ENCODE measurements around the gene TRMT2A. TPM values are rescaled to one million over a fixed set of nuclear protein-coding genes. Genes with fewer than 3 reads are reported as not detected.
A peak's percentile ranks its signal among the peaks of the same experiment; 100 is the strongest.

The TRMT2A gene
- total RNA-seq, 1 experiment from 2014 or later: 43.4 TPM

DNA sequence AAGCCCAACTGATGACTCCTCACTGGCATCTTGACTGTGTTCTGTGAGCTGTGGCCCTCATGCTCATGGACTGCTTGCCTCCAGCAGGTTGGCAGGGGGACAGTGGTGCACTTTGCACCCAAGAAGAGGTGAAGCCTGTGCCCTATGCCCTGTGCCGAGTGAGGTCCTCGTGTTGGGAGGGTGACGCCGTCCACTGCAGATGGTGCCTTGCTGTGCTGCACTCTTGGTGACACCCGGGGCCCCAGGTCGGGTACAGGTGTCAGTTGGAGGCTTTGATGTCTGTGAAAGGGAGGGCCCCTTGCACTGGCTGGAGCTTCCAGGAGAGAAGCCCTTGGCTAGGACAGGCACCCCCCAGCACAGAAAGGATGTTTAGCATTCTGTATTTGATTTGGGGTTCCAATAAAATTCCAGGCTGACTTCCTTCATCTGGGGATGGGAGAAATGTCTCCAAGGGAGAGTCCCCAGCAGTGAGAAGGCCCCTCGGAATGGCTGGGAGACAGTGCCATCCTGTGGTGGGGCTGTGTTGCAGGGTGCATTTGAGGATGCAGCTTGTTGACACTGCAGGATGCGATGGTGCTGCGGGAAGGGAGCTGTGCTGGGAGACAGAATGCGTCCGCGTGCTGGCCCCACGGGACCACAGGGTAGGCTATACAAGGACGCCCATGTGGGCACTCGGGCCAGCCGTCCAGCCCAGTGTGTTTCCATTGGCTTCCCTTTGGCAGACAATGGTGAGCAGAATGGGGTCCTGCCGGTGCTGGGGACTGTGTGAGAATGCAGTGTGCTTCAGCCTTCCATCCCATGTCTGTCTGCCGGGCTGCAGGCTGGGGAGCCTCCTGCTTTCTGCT lies 12.1 kb upstream of the TRMT2A start:
- DNase-seq: peak; percentile 36

DNA sequence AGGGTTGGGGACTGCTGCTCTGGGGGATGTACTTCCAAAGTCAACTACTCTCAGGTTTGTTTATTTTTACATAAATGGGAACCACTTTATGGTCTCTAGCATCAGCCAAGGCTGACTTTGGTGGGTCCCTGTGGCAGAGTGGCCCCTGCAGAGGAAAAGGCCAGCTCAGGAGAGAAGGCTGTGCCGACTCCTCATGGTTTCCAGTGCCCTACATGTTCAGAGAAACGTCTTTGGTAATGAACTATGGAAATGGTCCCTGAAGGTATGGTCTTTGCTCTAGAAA lies 11.5 kb upstream of the TRMT2A start:
- Histone ChIP-seq H3K27me3 (no peaks in the 10 kb centered on the region), H3K36me3 (peaks cover 41% of the 10 kb centered on the region)
- no peak for DNase-seq

More for the DNA sequence above, 12.1 kb upstream of the TRMT2A start:
- H3K36me3 ChIP-seq: peaks cover 35% of the 10 kb centered on the region
- no peaks in the 10 kb centered on the region for H3K27me3 ChIP-seq
- no peaks in the 10 kb centered on the region for H3K9me3 ChIP-seq
- H3K4me3 ChIP-seq: no peak overlapping the region

DNA sequence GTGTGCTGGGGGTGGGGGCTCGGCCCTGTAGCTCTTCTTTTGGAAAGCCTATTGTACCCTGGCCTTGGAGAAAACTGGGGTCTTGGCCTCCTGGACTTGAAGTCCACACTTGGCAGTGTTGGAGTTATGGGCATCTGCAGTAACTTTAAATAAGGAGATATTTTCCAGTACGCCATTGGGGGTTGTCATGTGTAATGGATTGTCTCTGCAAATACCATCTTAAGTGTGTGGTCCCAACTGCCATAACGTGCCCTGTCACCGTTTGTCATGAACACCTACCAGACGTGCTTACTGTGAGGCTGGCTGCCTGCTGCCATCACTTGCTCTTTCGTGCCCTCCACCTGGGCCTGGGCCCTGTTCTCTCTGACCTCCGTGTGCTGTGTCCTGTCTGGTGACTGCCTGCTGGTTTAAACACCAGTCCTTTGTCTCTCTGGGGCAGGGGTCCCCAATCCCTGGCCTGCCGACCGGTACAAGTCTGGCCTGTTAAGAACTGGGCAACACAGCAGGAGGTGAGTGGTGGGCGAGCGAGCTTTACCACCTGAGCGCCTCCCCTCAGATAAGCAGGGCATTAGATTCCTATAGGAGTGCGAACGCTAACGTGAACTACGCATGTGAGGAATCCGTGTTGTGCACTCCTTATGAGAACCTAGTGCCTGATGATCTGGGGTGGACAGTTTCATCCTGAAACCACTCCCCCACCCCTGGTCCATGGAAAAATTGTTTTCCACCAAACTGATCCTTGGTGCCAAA lies 11.0 kb upstream of the TRMT2A start:
- no peak overlapping the region for H3K4me3 ChIP-seq
- no peaks in the 10 kb centered on the region for H3K27me3 ChIP-seq
- no peak for DNase-seq
- H3K9me3 ChIP-seq: no peaks in the 10 kb centered on the region
- H3K36me3 ChIP-seq: peaks cover 43% of the 10 kb centered on the region

More for the DNA sequence above, 11.5 kb upstream of the TRMT2A start:
- Histone ChIP-seq H3K9me3 (no peaks in the 10 kb centered on the region), H3K4me3 (no peak overlapping the region)

DNA sequence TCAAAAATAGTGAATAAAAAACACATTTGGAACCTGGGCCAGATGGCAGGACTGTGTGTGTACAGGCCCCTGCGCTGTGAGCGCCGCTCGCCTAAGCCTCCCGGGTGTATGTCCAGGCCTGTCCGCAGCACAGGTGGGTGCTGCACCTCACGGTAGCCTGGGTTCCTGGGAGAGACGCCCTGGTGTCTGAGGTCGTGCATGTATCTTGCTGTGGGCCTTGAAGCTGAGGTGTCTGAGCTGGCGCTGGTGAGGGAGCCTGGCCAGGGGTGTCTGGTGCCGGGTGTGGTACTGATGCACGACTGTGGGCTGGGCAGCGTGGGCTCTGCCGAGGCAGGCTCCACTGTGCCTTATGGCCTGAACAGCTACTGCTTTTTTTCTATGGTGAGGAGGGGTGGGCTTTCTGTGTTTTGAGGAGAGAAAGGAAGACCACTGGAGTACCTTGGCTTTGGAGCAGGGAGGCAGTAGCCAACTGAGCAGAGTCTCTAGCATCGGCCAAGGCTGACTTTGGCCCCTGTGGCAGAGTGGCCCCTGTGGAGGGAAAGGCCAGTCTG lies 10.4 kb upstream of the TRMT2A start:
- DNase-seq: no peak
- Histone ChIP-seq H3K27me3 (no peaks in the 10 kb centered on the region), H3K36me3 (peaks cover 44% of the 10 kb centered on the region)

DNA sequence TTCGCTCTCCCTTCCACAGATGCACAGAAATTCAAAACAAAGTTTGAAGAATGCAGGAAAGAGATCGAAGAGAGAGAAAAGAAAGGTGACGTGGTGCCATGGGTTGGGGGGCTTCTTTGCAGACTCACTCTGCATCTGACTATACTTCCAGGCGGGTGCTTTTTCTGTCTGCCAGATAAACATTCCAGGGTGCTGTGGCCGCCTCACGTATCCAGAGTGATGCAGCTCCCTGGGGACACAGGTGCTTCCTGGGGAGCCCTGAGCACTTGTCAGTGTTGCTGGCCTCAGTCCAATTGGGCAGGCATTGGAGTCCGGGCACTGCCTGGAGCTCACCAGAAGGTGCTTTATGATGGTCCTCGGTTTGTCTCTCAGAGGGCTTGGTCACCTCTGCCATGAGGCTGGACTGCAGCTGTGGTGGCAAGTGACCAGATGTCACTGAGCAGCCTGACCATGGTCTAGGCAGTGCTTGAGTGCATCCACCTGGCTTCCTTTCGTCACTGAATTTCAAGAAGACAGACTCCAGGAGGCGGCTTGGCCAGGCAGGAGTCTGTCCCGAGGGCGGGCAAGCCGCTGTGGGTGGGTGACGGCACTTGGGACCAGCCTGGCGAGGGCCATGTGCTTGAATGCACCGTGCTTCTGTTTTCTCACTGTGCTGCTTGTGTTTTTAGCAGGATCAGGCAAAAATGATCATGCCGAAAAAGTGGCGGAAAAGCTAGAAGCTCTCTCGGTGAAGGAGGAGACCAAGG lies 9.4 kb upstream of the TRMT2A start:
- no peak for DNase-seq

More for the DNA sequence above, 10.4 kb upstream of the TRMT2A start:
- no peaks in the 10 kb centered on the region for H3K9me3 ChIP-seq
- no peak overlapping the region for H3K4me3 ChIP-seq

DNA sequence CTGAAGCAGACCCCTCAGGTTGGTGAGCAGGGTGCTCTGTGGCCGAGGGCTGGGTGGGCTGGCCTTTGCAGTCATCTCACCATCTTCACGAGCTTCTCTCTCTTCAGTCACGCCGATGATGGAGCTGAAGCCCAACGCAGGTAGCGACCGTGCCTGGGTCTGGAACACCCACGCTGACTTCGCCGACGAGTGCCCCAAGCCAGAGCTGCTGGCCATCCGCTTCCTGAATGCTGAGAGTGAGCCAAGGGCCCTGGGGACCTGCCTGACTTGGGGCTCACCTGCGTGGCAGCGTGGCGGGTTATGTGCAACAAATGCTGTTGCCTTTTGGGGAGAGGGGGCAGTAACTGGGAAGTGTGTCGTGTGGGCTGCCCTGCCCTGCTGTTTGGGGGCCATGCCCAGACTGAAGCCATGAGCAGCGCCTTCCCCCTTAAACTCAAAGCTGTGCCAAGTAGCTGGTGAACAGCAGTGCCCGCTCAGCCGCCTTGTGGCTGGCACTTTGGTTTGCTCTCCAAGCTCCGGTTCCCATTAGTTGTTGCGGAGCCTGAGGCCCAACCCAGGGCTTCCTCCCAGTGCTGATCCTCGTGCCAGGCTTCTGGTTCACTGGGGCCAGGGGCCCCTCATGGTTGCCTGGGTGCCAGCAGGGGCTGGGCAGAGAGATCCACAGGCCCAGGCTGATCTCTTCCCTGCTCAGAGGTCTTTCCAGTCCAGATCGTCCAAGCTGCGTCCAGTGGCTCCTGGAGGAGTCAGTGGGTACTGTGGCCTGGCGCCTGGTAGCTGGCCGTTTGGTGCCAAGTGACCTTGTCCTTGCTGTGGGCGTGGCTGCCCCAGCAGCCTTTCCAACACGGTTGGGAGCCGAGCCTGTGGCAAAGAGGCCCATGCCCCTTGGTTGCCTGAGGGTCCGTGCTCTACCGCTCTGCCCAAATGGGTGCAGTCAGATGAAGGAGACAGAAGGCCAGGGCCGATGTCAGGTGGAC lies 8.5 kb upstream of the TRMT2A start:
- Histone ChIP-seq H3K4me3 (no peak overlapping the region), H3K36me3 (peaks cover 61% of the 10 kb centered on the region), H3K27me3 (no peaks in the 10 kb centered on the region), H3K9me3 (no peaks in the 10 kb centered on the region)
- no peak for DNase-seq

More for the DNA sequence above, 9.4 kb upstream of the TRMT2A start:
- no peak overlapping the region for H3K4me3 ChIP-seq
- H3K36me3 ChIP-seq: peaks cover 53% of the 10 kb centered on the region
- no peaks in the 10 kb centered on the region for H3K9me3 ChIP-seq
- no peaks in the 10 kb centered on the region for H3K27me3 ChIP-seq

DNA sequence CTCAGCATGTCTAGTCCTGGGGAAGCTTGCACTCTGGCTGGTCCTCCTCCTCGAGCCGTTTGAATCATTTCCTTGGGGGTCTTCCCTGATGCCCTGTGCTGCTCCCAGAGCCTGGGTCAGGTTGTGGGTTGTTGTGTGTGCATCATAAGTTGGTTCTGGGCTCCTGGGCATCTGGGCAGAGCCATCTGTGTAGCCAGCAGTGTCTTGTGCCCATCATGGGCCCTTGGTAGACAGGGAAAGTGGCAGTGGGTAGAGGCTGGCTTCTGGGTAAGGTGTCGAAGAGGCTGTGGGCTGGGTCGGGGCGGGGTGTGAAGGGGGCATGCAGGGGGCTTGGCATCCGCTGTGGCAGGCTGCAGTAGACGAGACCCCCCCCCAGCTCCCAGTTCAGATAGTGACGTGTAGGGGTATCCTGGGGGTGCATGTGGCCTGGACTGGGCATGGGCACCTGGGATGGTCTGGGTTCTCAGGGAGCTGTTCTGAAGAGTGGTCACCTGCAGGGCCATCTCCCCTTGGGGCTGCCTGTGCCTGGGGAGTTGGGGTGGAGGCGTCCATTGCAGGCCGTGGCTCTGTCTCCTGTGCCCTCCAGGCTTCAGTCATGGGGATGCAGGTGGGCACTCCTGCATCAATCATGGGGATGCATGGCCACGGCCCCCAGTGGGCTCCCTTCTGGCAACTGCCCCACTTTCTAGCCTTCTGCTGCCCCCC lies 7.2 kb upstream of the TRMT2A start:
- no peak for DNase-seq
- peaks cover 74% of the 10 kb centered on the region for H3K36me3 ChIP-seq

DNA sequence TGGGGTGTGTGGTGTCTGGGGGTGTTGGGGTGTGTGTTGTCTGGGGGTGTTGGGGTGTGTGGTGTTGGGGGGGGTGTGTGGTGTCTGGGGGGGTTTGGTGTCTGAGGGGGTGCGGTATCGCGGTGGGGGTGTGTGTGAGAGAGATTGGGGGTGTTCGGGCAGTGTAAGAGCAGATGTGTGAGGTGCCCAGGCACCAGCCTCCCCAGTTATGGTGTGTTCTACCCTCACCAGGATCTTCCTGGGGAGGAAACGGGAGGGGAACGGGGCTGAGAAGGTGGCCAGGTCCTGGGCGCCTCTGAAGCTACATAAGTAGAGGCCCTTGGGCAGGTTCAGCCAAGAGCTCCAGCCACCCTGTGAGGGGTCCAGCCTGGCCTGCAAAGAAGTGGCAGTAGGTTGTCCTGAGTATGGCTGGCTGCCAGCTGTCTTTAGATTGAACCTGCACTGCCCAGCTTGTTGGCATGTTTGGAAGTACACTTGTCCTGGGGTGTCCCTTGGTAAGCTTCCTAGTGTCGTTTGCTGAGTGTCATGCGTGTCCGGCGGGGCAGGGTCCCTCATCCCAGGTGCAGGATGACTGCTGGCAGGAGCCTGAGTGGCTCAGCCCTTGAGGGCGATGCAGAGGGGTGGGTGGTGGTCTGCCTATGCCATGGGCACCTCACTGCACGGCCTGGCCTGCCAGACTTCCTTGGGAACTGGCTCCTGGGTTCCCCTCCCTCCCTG lies 6.5 kb upstream of the TRMT2A start:
- peaks cover 81% of the 10 kb centered on the region for H3K36me3 ChIP-seq
- no peak for DNase-seq
- H3K9me3 ChIP-seq: no peaks in the 10 kb centered on the region
- no peak overlapping the region for H3K4me3 ChIP-seq
- no peaks in the 10 kb centered on the region for H3K27me3 ChIP-seq

More for the DNA sequence above, 7.2 kb upstream of the TRMT2A start:
- no peaks in the 10 kb centered on the region for H3K27me3 ChIP-seq
- no peaks in the 10 kb centered on the region for H3K9me3 ChIP-seq
- no peak overlapping the region for H3K4me3 ChIP-seq

DNA sequence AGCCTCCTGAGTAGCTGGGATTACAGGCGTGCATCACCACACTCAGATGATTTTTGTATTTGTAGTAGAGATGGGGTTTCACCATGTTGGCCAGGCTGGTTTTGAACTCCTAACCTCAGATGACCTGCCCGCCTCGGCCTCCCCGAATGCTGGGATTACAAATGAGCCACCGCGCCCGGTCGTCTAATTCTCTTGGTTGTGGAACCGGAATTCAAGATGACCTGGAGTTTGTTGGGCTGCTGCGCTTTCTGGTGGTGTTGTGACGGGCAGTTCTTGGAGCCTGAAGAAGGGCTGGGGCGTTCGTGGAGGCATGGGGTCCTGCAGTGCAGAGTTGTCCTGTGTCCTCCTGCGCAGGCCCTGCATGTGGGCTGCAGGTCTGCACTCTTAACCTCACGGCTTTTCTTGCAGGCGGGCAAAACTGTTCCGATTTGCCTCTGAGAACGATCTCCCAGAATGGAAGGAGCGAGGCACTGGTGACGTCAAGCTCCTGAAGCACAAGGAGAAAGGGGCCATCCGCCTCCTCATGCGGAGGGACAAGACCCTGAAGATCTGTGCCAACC lies 4.9 kb upstream of the TRMT2A start:
- H3K4me3 ChIP-seq: no peak overlapping the region
- no peaks in the 10 kb centered on the region for H3K9me3 ChIP-seq
- peaks cover 80% of the 10 kb centered on the region for H3K36me3 ChIP-seq
- no peaks in the 10 kb centered on the region for H3K27me3 ChIP-seq
- DNase-seq: no peak

DNA sequence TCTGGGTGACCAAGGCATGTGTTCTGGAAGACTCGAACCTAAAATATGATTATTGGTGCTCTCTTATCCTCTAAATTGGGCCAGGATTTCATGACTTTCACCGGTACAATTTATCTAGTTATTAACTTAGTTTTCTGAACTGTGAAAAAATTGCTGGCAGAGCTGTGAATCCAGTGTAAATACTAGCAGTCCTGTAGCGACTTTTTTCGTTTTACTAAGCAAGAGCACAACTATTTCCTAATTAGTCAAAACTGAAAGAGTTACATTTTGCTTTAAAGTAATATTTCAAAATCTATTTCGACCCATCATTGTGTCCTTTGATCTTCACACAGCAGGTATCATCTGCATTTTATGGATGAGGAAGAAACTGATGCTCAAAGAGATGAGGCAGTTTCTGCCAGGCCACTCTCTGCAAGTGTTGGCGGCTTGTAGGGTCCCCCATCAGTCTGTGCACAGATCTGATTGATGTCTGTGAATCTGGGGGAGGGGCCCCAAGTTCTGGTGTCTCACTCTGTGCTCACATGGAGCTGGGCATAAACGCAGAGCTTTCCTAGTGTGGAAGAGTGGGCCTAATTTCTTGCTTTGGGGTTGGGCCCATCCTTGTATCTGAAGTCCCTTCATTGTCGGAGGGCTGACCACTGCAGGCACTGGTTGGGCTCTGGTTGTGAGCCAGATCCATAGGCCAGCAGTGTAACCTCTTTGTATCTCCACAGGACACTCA lies 1.4 kb upstream of the TRMT2A start:
- H3K27me3 ChIP-seq: no peaks in the 10 kb centered on the region
- DNase-seq: no peak
- H3K4me3 ChIP-seq: peak overlapping the region; percentile 97
- H3K9me3 ChIP-seq: no peaks in the 10 kb centered on the region
- peaks cover 77% of the 10 kb centered on the region for H3K36me3 ChIP-seq

DNA sequence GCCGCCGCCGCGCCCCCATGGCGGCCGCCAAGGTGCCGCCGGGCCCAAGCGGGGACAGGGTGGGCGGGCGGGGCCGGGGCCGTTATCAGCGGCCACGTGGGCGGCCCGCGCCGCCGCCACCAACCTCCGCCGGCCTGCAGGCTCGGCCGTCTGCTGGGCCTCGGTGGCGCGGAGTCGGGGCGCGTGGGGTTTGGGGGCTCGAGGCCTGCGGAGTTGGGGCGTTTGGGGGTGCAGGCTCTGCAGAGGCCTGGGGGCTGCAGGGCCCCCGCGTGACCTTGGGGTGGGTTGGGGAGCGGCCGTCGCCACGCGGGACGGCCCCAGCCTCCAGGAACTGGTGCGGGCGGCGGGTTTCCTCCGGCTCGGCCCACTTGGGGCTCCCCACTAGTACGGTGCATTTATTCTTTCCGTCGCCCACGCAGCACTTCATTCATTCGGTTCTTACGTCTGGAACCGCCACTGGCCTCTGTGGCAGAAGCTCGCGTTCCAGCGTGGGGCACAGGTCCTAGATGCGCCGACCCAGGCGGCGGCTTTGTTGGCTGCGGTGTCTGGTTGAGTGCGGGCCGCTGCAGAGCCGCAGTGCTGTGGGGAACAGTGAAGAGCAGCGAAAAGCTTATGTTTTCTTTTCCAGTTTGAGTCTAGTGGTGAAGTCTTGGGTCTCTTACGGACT lies 740 bp upstream of the TRMT2A start:
- DNase-seq: peak; percentile 35
- Histone ChIP-seq H3K4me3 (peak overlapping the region; percentile 97), H3K9me3 (no peaks in the 10 kb centered on the region), H3K27me3 (no peaks in the 10 kb centered on the region), H3K36me3 (peaks cover 81% of the 10 kb centered on the region)

DNA sequence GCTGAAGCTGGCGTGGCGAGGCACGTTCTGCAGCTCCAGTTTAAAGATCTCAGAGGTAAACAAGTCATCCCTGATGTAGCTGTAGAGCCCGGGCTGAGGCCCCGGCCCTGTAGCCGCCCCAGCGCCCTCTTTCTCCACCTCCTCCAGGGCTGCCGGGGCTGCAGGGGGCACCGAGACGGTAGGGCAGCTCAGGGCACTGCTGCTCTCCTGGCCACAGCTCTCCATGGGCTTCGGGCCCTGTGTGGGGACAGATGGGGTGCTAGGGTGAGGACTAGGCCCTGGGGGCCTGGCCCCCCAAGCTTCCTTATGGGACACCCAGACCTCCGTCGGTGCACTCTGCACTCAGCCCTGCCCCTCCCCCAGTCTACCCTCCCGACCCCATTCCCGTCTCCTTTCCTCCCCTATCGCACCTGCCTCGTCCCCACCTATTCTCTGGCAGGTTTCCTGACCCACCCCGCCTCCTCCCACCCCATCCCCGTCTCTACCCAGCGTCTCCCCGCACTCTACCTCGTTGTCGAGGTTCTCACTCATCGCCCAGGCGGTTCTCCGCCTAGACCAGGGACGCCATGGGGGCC lies 563 bp downstream of the TRMT2A start:
- DNase-seq: no peak
- H3K9me3 ChIP-seq: no peaks in the 10 kb centered on the region
- peak overlapping the region; percentile 97 for H3K4me3 ChIP-seq
- peaks cover 79% of the 10 kb centered on the region for H3K36me3 ChIP-seq
- no peaks in the 10 kb centered on the region for H3K27me3 ChIP-seq

DNA sequence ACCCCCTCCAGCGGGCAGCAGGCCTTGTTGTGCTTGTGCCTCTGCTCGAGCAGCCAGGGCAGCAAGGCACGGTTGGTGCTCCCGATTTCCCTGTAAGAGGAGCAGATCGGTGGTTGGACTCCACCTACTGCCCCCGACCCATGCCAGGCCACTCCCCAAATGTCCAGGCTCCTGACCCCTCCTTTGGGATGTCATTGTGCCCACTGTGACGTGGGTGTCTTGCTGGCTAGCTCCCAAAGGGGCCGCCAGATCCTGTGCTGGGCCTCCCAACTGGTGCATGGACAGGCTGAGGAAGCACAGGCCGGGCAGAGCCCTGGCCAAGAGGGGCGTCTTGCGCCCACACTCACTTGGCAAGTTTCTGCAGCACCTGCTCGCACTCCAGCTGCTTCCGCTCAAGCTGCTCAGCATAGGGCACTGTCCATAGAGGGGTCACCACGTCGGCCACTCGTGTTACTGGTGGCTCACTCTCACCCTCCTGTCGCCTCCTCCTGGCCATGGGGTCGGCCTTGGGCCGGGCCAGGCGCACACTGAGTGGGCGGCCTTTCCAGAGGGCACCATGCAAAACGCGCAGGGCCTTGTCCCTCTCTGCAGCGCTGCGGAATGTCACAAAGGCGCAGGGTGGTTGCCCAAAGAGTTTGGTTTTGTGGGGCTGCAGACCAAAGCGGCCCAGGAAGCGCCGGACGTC lies 1.2 kb downstream of the TRMT2A start, which contains the start of gene RANBP1:
TSS of gene RANBP1 (plus strand) at position 414 of the 685 bp plus-strand sequence. CDS start at position 495, 81 bp downstream.
- Histone ChIP-seq H3K4me3 (peak within 1 kb of the TSS; percentile 97), H3K9me3 (no peaks in the 10 kb centered on the region), H3K36me3 (peaks cover 77% of the 10 kb centered on the region), H3K27me3 (no peaks in the 10 kb centered on the region)
- DNase-seq: no peak

Measured in MG63 (cell line).